Measurements from ENCODE around the gene DMD.
A peak's percentile ranks its signal among the peaks of the same experiment; 100 is the strongest.
"Not testable (repeated sequence)": the region's sequence is repeated elsewhere in the genome, so short reads cannot be mapped to it uniquely, and the experiment has no call there.

DMD gene

DNA sequence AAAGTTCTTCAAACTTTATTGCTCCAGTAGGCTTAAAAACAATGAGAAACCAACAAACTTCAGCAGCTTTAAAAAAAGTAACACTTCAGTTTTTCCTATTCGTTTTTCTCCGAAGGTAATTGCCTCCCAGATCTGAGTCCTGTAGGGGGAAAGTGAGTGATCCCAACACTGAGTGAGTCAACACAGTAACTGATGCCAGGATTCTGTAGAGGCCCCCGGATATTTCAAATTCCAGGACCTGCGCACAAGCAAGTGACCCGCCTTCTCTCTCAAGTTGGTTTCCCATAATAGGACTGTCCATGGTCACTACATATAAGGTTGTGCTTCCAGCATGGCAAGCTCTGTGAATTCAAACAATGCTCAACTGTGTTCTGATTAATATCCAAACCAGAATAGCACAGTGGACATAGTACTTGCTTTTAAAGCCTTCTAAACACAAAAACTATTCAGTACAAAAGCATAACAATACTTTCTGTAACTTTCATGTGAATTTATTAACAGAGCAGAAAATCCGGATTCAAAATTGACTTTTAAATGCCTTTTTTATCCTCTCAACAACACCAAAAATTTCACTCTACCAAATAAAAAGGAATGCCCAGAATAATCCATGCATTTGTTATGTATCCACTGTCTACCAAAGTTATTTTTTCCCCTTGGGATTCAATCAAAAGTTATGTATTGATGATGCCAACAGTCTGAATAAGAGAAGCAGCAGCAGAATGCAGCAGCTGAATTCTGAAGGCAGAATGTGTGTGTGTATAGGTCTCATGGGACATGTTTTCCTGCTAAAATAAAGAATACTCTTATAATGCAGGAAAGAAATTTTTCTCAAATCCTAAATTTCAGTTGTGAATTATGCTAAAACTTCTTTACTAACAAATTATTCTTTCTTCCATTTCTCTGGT, at the start of gene DMD:
Gene DMD (minus strand): TSS at position 194 of the 905 bp plus-strand sequence. CDS start 237 bp downstream, outside the sequence.
- DNase-seq = peak; percentile 75

DNA sequence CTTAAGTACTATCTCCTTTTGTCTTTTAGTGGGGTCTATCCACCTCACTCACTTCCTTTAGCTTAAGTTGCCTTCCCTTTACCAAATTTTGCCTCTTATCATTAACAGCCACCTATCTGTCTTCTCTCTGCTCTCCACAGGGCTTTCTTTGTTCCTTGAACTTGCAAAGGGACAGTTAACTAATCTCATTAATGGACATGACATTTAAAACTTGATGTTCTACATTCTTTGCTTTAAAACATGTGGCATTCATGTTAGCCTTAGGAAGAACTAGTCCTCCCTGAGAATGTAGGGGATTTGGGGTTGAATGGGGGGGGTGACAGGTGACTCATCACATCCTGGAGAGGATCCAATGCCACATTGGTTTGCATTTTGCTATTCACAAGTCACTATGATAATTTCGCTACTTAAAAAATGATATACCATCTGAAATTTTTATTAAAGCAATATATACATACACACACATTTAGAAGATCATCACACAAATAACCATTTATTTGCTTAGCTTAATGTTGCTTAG, 41.0 kb upstream of the DMD start:
- no peak for DNase-seq

DNA sequence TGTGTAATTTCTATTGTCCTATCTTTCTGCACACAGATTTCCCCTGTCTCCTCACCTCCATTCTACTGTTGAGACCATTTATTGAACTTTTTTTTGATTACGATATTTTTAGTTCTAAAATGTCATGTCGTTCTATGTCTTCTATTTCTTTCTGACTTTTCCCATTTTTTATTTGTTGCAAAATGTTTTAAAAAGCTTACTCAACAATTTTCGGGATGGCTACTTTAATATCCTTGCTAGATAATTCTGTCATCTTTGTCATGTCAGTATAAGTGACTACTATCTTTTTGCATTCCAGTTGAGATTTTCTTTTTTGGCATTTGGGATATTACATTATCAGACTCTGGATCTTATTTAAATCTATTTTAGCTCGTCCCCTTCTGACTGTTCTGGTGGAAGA, 7.5 kb upstream of the DMD start:
- no peak for DNase-seq

DNA sequence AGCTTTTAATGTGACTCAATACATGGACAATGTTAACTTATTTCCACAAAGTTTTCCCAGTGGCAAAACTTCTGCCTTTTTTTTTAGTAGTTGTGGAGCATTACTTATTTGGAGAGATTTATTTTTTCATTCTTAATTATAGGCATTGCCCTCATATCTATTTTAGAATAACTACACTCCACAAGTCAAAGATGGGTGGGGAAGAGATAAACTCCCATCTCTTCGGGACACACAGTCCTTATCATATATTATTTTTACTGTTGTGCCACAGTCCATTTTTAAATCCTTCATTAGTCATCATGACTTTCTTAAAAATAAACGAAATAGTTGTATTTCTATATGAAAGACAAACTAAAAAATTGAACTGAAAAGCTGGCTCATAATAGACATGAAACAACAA, 1.2 kb downstream of the DMD start:
- DNase-seq = no peak

DNA sequence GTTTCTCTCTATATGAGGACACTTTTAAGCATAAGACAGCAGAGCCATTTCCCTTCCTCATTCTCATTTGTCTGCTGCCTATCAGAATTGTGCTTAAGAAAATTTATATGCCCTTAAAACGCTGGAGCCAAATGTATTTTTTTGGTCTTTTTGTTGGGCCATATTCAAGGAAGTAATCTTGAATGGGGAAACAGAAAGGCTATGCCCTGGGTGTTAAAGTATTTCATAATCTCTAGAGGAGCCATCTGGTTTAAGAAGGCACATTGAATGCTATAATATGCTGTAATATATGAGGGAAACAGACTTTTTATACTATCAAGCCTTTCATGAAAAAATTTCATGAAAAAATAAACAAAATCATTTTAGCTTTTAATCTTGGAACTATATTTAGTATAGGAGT, 4.3 kb downstream of the DMD start:
- no peak for DNase-seq

DNA sequence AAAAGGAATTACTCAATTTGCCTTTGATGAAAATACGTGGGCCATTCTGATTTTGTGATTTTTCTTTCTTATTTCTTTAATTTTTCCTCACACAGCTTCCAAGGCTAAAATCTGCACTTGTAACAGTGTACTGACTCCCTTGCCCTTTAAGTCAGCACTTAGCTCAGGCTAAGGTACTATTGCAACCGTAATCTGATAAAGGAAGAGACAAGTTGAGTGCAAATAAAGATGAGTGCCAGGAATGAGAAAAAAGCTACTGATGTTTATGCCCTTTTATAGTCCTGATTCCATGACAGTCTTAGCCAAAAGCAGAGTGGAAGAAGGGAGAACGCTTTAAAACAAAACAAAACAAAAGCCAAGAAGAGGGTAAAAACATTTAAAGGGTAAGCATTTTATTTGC, 6.0 kb downstream of the DMD start:
- no peak for DNase-seq

DNA sequence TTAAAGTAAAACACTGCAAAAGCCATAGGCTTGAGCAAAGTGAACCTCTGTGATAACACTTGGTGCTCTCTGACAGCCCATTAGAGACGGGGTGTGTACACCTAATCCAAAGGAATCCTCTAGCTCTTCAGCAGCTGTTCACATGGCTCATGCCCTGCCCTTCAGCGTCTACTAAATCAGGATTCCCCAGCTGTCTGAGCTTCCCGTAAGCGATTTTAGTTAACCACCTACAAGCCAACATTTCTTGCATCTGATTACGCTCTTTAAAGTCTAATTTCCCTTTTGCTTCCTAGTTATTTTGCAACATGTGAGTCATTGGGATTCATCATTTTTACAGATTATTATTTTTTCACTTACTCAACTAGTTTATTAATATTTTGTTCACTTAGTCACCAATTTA, 6.5 kb downstream of the DMD start:
- DNase-seq = peak; percentile 25

DNA sequence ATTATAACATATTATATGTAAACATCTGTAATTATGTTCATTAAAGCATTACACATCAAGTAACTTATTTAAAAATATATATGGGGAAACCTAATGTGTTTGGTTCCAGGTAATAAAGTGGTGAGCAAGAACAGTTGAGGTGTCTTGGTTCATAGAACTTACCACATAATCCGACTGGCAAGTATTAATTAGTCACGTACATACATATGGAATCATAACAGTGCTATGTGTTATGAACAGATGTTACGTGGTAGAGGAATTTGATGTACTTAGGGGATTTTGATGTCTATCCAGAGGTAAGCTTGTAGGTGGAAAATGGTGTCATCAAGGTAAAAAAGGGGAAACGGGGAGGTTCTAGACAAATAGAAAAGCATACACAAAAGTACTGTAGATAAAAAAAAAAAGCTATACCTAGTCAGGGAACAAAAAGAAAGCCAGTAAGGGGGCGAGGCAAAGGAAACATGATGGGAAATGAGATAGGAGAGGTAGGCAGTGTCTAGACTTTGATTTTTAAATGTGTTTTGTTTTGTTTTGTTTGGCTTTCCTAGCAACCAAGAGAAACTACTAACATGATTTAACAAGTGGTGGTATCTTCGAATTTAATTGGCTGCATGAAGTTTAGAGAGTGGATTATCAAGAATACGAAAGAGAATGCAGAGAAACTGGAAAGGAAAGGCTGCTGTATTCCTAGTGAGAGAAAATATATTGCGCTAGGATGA, 12.6 kb downstream of the DMD start:
- DNase-seq = no peak

DNA sequence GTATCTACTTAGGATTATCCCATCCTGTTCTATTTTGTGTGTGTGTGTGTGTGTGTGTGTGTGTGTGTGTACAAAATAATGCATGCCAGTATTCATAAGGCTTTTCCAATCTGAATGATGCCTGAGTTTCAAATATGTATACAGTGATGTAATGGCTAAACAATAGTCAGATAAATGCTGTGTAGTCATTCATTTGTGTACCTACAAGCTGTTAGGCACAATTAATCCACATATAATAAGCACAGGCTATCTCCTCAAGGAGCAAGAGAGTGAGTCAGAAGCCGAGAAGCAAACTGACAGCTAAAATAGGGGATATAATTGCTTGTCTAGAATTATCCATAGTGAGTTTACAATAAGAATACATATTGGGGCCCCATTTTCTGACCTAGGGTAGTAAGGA, 15.7 kb downstream of the DMD start:
- no peak for DNase-seq

DNA sequence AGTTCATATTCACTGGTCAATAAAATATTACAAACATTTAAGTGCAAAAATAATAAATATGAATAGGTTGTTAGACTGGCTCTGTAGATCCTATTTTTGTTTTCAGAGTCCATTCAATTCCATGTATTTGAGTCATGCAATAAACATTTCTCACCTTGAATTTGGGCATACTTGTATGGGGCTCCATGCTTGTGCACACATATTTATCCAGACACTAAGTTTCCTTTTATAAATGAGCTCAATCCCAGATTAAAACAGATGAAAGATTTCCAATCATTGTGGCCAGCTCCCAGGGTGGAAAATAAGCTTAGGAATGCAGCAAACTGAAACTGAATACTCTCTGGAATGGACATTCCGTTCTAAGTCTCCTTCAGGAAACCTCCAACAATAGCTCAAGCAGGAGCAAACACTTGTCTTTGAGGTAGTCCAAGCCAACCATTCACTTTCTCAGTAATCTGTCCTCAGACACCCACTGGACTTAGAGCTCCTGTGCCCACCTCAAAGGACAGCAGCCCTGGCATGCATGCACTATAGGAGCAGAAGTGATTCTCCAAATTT, 16.4 kb downstream of the DMD start:
- DNase-seq = no peak

DNA sequence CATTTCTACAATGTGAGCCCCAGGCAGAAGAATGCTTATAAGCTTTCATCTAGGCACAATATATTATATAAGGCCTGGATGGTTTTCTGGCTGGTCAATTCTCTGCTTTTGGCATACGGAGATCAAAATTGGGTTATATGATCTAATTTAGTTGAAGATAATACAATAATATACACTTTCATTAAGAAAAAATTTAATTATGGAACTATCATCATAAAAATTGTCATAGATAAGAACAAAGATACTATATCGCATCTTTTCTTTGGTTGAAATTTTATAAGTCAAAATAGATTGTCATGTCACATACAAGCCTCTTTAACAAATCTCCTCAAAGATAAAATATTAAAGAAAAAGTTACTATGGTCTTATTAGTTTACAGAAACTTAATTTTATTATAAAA, 17.1 kb downstream of the DMD start:
- no peak for DNase-seq

DNA sequence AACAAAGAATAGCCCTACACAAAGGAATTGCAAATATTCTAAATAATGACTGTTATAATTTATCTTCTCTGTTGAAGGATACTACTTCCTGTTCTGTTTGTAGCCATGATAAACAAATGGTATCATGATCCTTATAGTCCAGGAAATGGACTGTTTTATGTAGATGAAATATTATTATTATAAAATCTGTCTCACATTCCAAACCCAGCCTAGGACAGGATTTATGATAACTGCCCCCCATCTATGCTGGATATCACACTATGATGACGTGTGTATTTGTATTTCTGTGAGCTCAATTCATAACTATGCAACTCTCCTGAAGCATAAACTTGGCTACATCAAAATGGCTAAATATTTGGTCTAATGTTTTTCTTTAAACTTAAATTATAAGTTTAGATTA, 21.3 kb downstream of the DMD start:
- DNase-seq = no peak

DNA sequence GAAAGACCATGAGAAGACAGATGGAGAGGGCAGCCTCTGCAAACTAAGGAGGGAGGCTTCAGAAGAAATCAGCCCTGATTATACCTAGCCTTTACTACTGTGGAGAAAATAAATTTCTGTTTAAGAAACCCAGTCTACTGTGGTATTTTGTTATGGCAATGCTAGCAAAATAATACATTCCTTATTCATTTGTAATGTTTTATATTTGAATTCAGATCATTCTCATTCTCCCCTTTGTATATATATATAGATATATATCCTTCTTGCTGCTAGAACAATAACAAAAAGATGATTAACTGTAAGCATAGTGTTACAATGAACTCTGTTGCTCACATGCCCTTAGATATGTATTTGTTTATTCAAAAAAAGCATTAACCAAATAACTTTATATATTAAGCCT, 22.5 kb downstream of the DMD start:
- no peak for DNase-seq

DNA sequence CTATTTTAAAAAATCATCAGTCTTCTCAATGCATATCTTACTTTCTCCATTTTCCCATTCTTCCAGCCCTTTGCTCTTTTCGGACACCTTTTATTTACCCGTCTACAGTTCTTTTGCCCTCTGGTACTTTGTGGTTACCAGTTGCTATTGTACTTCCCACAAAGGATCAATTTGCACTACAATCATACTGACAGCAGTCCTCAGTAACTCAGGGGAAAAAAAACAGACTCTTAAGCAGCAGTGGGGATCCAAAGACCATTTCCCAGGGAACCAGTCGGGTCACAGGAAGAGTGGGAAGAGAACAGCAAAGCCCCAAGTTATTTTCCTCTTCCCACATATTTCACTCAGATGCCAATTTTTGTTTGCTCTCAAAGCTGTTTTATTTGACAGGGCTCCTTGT, 23.1 kb downstream of the DMD start:
- no peak for DNase-seq

DNA sequence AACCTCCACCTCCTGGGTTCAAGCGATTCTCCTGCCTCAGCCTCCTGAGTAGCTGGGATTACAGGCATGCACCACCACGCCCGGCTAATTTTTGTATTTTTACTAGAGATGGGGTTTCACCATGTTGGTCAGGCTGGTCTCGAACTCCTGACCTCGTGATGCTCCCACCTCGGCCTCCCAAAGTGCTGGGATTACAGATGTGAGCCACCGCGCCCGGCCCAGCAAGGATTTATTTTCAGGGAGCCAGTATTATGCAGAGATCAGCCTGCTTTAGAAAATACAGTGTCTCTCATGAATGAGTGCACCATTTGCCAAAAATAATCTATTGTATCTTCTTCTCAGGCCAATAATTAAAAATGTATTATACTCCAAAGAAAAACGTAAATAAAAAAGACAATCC, 26.5 kb downstream of the DMD start:
- DNase-seq = not testable (repeated sequence)

DNA sequence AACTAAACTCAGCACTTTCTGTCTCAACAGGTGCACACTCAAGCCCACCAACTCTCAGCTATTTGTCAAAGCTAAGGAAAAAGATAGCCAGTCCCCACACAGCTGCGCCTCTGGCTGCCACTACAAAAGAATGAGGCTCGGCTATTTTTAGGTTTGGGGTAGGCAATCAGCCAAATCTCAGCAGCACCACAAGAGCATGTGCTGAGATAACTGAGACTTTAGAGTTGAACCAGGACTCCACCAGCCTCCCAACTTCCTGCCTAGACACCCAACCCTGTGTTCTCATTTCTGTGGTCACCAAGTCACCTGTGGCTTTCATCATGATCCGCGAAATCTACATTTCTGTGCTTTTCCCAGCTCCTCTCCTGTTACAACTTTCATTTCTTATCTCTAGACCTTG, 28.0 kb downstream of the DMD start:
- peak; percentile 42 for DNase-seq

DNA sequence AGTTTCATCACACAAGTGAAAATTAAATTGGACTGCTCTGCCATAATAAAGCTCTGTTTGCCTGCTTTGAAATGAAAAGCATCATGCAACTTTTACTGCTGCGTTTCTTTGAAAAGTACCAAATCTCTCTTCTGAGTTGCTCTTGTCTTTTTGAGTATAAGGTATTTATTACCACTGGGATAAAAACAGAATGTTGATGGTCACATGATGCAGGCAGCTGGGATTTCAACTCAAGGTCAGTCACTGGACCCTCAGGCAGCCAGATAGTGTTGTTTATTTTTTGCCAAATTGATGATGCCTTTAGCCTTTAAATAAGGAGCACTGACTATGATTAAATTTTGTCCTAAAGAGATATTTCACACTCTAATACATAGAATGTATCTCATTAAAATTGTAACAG, 32.7 kb downstream of the DMD start:
- DNase-seq = no peak

DNA sequence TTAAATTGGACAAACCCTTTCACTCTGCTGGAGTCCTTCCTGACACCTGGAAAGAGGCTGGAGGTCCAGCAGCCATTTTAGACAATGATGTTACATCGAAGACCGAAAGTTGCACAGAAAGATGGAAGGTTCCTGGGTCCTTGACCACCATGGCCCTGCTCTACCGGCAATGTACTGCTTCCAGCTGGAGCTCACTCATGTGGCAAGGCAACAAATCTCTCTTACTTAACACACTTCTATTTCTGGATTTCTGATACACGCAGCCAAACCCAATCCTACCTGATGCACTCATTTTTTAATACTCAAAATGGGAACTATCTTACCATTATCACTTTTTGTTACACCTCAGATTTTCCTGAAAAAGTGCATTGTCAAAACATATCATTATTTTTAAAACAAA, 33.1 kb downstream of the DMD start:
- DNase-seq = no peak

DNA sequence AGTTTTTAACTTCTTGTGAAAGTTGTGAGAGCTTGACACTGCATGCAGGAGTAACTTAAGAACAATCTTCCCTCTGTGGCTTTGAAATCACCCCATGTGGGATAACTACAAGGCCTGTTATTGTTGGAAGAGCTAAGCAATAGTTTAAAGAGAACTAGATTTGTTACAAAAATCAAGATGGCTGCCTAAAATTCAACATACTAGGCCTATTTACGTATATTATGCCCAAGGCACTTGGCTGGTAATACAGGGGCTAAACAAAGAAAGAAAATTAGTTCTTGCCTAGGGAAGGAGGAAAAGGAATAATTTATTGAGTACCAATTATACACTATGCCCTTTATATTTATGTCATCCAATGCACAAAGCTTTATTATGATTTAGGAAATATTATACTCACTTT, 36.1 kb downstream of the DMD start:
- no peak for DNase-seq

DNA sequence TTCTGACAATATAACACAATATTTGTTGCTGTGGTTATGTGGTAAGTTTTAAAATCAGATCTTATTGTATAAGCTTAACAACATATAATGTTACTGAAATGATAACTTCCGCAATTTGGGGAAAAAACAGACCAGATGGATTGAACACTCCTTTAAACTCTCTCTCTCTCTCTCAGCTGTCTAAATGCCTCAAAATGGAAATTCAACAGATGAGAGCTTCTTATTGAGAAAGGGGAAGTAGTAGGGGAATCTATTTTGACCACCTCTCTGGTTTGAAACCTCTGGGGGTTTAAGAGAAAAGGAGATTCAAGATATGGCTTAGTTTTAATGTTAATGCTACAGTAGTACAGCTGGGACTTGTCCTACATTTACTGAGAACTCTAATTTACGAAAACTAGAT, 40.3 kb downstream of the DMD start:
- no peak for DNase-seq

DNA sequence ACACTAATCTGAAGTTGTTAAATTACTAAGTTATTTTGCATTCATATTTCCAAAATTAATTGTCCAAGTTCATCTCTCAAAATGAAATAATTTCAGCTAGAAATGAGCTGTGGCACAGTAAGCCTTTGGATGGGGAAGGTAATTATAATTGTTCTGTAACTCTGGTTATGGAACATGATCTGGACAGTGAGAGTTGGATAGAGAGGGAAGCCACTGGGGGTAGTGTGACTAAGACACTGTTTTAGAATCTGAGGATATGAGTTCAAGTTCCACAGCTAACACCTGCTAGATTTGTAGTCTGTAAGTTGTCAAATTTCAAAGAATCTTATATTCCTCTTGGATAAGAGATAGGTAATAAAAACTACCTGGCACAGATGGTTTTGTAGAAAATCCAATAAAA, 49.5 kb downstream of the DMD start:
- no peak for DNase-seq

DNA sequence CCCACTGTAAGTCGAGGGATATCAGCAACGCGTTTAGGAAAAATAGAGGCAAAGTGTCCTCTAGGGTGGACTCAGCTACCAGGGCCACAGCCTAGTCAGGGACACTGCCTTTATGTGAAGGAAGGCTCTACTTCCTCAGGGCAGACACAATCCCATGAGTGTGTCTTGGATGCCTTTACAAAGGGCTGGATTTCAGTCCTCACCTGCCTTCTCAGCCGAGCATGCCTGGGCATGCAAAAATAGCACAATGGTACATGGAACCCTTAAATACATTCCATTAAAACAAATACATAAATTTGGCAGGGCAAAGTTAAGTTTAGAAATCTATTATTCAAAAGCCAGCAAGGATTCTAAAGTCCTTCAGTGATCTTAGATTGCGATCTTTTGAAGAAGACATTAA, 51.1 kb downstream of the DMD start:
- DNase-seq = no peak

DNA sequence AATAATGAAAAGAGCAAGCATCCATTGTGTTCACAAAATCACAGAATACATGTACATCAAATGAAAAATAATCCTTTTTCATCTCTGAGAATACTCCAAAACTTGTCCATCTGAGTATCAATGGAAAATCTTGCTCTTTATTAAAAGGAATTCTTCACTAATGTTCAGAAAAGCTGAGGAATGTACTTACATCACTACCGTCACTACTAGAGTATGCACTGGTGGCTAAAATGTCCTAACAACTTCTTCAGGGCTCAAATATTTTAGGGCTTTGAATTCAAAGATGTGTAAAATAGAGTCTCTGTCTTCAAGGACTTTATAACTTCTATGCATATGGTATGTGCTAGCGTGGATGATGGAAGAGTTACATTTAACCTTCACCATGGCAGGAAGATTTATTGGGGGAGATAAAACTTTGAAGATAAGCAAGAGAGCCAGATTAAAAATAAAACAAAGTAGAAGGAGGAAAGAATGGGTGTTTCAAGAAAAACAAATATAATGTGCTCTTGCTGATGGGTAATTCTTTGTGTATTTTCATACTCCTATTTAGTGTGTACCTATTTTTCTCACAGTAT, 55.1 kb downstream of the DMD start:
- DNase-seq = no peak

DNA sequence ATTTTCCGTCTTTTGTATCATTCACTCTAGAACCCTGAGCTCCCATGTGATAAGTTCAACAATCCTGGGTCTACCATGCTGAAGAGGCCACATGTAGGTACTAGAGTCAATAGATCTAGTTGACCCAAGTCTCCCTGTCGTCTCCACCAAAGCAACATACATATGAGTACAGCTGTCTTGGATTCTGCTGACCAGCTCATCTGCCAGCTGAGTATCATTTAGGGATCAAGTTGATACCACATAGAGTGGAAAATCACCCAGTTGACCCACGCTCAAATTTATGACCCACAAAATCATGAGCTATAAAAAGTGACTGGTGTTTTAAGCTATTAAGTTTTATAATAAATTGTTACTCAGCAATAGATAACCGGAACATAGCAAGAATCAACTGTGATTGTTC, 61.8 kb downstream of the DMD start:
- no peak for DNase-seq

All from left hindlimb (tissue), 1 donor.